Right ventricle myocardium inferior (tissue), 1 donor: Measurements from ENCODE around the gene SUSD1. TPM values are rescaled to one million over a fixed set of nuclear protein-coding genes. Genes with fewer than 3 reads are reported as not detected.
"Not testable (repeated sequence)": the region's sequence is repeated elsewhere in the genome, so short reads cannot be mapped to it uniquely, and the experiment has no call there.

Experiments used
- ATAC-seq: fragments of 200-7000 bp; cut with Tn5 transposase; one replicate; pipeline ENCODE4 v1.9.1; 2020; ENCODE audit warnings: mild to moderate bottlenecking, moderate library complexity
- DNase-seq: peaks from one replicate; pipeline ENCODE4 v3.0.0; 2021; ENCODE audit errors: missing footprints
- intact Hi-C: fragments of 100-400 bp; cut with DNase I; formaldehyde crosslinking; loops from one replicate; pipeline ENCODE4 v1.11.0; 2022
- total RNA-seq: library from RNA; stranded (reverse); fragmentation: NEBNext Ultra II Directional; extraction: Animal tissue kit (Norgen Biotek cat#: 25700); gene quantifications from one replicate; pipeline ENCODE4 v1.2.1, GENCODE V29; 2021
- donor health status: DM: no; HTN: yes; CAD: no; lungs with severe emphysema.

SUSD1 gene
- total RNA-seq, 1 donor from 2014 or later: 8.1 TPM

DNA sequence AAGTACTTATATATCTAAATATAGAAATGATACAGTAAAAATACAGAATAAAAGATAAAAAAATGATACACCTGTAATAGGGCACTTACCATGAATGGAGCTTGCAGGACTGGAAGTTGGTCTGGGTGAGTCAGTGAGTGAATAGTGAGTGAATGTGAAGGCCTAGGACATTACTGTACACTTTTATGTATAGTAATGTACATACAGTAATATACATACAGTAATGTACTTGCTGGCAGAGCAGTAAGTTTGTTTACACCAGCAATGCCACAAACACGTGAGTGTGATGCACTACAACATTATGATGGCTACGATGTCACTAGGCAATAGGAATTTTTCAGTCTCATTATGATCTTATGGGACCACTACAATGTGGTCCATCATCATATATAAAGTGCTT, 34.2 kb downstream of the SUSD1 start:
- no peak for ATAC-seq
- intact Hi-C loops: no loop called here
- DNase-seq: no peak

DNA sequence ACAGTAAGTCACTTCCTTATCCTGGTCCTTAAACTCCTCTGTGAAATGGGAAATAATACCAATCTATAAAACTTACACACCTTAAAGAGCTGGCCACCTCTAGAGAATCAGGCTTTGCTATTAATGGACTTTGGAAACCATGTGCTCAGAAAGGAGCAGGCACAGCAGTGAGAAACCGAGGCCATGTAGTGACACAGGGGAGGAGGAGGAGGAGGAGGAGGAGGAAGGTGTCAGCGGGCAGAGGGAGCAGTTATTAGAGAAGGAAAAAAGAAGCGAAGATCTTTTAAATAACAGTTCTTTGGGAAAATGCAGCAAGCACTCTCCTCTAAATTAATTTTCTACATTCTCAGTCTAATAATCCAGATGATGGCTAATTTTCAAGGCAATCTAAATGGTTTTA, 38.0 kb downstream of the SUSD1 start:
- ATAC-seq (no peak), DNase-seq (no peak)
- intact Hi-C loops: no loop called here

DNA sequence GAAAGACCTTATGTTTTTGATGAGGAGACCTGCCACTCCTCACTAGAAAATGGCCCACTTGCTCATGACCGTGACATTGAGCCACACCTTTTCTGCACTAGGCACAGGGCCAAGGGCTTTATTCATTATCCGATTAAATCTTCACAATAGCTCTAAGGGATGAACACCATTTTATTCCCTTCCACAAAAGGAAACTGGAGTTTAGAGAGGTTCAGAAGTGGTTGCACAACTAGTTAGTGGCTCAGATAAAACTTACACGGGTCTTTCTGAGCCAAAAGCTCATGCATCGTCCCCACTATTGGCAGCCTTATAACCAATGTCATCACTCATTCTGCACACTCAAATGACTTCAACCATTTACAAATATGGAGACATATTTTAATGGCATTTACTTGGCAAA, 39.4 kb downstream of the SUSD1 start:
- no peak for DNase-seq
- intact Hi-C loops: no loop called here
- peak; percentile 74 for ATAC-seq

DNA sequence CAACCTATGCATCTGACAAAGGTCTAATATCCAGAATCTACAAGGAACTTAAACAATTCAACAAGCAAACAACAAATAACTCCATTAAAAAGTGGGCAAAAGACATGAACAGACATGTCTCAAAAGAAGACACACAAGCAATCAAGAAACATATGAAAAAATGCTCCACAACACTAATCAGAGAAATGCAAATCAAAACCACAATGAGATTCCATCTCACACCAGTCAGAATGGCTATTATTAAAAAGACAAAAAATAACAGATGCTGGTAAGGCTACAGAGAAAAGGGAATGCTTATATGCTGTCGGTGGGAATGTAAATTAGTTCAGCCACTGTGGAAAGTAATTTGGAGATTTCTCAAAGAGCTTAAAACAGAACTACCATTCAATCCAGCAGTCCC, 41.3 kb downstream of the SUSD1 start:
- DNase-seq, intact Hi-C loops, ATAC-seq: not testable (repeated sequence)

DNA sequence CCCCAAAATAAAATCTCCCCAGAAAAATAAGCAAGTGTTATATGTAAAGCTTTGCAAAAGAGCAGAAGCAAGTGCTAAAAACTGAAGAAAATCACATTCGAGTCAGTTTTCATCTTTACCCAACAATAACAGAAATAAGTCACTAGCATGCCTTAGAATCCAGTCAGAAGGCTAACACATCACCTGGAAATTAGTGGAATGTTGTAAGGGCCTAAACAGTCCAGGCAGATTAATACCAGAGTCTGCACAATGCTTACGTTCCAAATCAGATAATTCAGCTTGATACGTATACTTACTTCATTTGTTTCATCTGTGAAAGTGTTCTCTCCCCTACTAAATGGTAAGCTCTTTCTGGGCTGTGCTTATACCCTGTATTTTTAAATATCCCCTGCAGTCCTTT, 42.7 kb downstream of the SUSD1 start:
- DNase-seq: no peak
- intact Hi-C loops: no loop called here
- no peak for ATAC-seq

DNA sequence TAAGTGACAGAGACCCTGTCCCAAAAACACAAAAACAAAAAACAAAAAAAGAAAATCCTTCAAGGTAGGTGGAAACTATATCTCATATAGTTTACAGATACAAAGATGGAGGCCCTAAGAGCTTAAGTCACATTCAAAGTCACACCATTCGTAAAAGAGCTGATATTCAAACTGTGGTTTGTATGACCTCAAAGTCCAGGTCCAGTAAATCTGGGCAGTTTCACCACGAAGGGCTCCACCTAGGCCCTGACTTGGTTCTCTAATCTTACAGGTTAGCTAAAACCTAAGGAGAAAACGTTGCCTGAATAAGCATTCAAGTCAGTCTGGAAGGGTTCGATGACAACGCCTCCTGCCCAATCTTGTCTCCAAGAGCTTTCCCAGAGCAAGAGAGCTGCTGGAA, 44.1 kb downstream of the SUSD1 start:
- no peak for ATAC-seq
- DNase-seq: no peak
- intact Hi-C loops: no loop called here

DNA sequence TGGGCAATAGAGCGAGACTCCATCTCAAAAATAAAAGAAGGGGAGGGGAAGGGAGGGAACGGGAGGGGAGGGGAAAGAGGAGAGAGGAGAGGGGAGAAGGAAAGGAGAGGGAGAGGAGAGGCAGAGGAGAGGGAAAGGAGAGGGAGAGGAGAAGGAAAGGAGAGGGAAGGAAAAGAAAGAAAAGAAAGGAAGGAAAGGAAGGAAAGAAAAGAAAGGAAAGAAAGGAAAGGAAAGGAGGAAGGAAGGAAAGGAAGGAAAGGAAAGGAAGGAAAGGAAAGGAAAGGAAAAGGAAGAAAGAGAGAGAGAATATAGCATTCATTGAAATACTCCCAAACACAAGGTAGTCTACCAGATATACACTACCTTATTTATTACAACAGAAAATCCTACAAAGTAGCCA, 44.8 kb downstream of the SUSD1 start:
- ATAC-seq: no peak
- intact Hi-C loops: no loop called here
- no peak for DNase-seq

DNA sequence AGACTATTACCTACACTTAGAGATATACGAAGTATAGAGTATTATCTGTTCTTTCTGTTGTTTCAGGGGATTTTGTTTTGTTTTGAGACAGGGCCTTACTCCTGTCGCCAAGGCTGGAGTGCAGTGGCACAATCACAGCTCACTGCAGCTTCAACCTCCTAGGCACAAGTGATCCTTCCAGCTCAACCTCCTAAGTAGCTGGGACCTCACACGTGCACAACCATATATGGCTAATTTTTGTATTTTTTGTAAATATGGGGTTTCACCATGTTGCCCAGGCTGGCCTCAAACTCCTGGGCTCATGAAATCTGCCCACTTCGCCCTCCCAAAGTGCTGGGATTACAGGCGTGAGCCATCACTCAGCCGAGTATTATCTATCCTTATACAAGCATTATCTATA, 45.9 kb downstream of the SUSD1 start:
- DNase-seq: no peak
- ATAC-seq: no peak
- intact Hi-C loops: no loop called here

DNA sequence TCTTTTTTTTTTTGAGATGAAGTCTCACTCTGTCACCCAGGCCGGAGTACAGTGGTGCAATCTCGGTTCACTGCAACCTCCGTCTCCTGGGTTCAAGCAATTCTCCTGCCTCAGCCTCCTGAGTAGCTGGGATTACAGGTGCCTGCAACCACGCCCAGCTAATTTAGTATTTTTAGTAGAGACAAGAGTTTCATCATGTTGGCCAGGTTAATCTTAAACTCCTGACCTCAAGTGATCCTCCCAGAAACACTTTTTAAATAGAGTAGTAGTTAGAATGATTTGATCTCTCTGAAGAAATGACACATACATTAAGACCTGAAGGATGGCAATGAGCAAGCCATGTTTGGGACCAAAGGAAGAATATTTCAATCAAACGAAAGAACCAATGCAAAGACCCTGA, 46.7 kb downstream of the SUSD1 start:
- ATAC-seq, DNase-seq, intact Hi-C loops: not testable (repeated sequence)

DNA sequence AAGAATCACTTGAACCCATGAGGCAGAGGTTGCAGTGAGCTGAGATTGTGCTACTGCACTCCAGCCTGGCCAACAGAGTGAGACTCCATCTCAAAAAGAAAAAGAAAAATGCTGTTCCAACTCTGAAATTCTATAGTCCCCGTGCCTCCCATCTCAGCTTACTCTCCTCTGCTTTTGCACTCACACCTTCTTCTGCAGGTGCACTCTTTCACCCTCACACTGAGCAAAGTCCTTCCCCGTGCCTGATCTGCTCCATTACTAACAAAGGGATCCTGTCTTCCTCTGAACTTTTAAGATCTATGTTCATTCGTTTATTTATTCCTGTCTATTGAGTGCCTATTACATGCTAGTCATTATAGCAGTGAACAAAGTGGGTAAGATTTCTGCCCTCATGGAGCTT, 47.8 kb downstream of the SUSD1 start:
- intact Hi-C loops: no loop called here
- no peak for ATAC-seq
- DNase-seq: no peak

DNA sequence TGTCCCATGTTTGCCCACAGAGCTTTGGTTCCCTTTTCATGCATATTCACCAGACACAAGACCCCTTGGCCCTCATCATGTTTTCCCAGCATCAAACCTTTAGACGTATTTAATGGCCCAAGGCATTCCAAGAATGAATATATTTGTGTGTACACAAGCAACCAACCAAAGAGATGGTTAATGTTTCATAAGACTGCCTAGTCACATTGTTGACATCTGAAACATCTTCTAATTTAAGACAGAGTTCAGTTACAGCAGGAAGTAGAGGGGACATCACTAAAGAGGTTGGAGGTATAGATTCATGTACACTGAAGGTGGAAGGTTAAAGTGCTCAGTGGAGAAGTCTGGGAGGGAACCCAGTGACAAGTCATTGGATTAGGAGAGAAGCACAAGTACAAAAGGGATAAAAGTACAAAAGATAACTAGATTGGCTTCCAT, 49.1 kb downstream of the SUSD1 start:
- DNase-seq (no peak), ATAC-seq (no peak)
- intact Hi-C loops: no loop called here

DNA sequence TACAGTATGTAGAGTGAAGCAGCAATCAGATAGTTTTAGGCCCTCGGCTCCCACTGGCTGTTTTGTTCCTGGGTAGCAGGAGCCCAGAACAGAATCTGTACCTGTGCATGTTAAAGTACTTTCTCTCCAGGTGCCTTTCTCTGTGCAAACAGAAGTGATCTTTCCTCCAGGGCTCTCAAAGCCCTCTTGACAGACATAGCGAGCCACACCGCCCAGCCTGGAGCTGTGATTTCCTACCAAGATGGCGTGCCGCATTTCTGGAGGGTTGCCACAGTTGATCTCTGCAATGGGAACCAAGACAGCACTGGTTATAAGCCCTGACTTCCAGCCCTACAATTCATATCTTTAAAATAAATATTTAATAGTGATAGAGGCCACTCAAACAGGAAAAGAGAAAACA, 50.9 kb downstream of the SUSD1 start:
- intact Hi-C loops: no loop called here
- ATAC-seq (no peak), DNase-seq (no peak)

DNA sequence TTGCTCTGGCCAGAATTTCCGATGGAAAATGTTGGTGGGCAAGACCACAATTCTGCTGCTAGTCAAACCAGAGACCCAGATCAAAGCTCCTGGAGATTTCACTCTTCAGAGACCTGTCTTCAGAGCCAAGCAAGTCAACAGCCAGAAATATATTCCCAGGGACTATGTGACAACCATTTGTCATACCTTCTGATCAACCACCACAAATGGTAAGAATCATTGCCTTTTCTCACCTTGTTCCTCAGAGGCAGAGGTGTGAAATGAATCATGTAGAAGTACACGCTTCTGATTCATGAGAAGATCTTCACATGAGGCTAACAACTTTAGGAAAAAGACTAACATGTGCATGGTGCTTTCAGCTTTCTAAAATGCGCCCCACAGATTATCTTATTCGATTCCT, 53.5 kb downstream of the SUSD1 start:
- no peak for ATAC-seq
- no peak for DNase-seq
- intact Hi-C loops: no loop called here

DNA sequence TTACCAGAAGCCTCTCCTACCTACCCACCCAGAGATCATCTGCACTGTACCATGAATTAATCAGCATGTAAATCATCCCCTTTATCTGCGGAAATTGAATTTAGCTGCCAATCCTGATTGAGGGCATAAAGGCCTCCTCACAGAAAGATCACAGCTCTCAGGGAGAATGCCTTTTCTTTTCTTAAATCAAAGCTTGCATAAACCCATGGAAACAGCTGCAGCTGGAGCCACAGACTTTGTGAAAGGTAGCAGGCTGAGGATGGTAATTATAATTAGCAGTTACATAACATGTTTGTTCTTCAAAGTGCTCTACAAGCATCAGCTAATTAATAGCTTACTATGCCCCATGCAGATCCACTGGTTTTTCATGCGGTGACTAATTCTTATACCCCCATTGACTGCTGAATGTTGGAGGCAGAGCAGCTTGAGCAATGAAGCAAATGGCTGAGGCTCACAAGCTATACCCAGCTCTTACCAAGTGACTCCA, 54.6 kb downstream of the SUSD1 start:
- DNase-seq (no peak), ATAC-seq (no peak)
- intact Hi-C loops: no loop called here

DNA sequence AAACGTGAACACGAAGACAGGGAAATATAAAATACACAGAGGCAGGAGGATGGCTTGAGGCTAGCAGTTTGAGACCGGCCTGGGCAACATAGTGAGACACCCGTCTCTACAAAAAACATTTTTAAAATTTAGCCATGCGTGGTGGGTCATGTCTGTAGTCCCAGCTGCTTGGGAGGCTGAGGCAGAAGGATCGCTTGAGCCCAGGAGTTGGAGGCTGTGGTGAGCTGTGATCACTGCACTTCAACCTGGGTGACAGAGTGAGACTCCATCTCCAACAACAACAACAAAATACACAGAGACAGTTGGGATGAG, 55.1 kb downstream of the SUSD1 start:
- intact Hi-C loops: no loop called here
- ATAC-seq (no peak), DNase-seq (no peak)

DNA sequence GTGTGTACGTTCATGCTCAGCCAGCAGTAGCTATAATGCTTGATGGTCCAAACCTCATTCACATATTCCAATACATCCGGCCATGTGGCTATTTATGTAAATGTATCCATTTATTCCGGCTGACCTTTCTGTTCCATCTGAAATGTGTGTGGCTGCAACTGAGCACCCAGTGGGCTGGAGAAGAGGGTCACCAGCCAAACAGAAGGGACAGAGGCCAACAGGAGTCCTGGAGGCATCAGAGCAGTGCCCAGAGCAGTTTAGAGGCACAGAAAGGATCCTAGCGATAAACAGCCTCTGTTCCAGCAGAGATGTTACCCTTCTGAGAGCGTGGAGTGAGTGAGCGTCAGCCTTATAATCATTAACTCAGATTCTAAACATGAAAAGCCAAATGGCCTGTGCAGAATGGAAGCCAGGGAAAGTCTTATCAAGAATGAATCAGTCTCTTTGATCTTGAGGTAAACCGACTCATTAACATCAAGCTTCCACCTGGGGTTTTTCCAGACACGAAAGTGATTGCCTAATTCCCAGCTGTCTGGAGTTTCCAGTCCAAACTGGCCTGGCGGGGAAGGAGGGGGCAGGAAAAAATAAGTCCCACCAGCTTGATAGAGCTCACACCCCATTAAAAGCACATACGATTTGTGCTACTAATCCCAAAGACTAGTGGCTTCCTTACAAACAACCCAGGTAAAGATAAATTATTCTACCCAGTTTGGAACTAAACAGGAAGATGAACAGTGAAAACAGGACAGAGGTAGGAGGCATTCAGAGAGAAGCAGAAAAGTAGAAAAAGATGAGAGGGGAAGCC, 55.7 kb downstream of the SUSD1 start:
- no peak for DNase-seq
- ATAC-seq: no peak
- intact Hi-C loops: no loop called here

DNA sequence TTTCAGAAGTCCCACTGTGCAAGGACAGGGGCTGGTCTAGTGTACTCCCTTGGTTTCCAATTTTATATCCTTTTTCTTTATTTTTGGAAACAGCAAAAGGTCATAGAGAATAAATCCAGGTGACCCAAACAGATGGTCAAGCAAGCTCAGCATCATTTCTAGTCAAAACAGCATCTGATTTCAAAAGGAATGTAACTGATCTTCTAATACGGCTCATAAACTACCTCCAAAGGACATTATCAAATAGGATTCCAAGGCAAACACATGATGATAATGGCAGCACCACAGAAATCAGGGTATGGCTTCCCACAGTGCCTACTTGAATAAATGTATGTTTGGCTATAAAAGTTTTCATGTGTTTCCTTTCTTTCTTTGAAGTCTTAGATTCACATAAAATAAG, 57.1 kb downstream of the SUSD1 start:
- intact Hi-C loops: no loop called here
- ATAC-seq (no peak), DNase-seq (no peak)

DNA sequence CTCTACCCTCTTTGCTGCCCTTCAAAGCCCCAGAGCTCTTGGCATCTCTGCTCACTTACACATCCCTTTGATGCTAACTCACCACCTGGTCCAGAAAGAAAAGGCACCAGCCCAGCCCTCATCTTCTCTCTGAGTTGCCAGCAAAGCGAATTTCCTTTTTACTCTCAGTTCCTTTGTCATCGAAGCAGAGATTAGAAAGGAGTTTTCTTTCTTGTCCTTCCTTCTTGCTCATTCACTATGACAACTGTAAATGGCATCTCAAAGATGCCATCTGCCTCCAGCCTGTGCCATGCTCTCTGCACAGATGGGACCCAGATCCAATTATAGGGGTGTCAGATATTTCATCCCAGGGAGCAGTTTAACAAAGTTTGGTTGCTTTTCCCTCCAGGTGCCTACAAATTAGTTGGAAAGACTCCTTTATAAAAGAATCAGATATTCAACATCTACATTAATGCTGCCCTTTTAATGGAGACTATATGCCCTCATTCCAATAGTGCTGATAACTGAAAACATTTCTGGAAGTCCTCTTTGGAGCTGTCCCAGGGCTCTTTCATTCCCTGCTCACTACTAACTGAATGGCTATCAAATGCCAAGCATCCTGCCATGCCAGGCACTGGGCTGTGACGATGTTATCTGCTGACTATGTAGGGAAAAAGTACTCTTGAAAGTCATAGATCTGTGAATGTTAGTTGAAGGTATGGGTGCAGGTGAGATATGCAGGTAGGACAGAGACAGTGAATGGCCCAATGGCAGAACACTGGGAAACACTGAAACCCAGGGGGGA, 58.9 kb downstream of the SUSD1 start:
- intact Hi-C loops: no loop called here
- ATAC-seq (no peak), DNase-seq (no peak)

DNA sequence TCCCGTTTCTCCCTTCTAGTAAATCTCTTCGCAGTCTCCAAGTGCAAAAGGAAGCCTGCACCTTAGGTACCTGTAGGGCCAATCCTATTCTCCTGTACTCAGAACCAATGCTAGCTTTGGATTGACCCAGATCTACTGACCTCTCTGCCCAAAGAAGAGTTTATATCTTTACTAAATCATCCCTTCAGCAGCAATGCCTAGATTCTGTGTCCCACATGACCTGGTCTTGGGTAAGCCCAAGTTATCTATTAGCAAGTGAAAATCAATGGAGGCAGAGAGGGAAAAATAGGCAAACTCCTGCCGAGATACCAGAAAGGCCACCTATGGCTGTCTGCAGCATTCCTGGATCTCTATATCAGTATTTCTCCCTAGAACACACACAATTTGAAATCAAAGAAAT, 60.0 kb downstream of the SUSD1 start:
- DNase-seq (no peak), ATAC-seq (no peak)
- intact Hi-C loops: no loop called here

DNA sequence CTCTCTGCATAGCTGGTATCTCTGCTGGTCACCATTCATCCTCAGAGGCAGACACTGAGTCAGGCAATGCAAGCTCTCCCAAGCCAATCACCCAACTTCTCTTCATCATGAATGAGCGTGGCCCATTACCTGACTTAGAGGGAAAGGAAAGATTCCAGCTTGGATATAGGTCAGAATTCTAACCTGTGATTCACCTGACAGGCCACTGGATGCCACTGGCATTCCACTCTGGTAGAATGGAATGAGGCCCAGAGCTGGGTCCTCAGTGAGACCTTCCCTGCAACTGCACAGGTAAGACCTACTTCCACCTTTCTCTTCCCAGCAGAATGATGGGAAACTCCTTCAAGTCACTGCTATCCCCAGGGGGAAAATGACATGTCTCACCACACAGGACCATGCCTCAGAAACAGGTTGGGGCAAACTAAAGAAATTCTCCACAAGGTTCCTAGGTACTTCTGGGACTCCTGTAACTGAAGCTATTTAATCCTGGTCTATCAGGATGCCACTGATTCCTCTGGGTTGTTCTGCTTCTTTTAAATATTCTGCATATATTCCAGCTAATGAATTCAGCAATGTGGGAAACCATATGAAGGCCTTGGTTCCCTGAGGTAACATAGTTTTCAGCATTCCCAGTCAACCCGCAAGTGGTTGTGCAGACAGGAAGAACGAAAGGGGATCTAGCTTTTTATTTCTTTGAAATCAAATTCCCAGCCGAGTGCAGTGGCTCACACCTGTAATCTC, 62.0 kb downstream of the SUSD1 start:
- intact Hi-C loops: no loop called here
- peak; percentile 28 for ATAC-seq
- DNase-seq: no peak
